GM21381 (cell line): ENCODE data around the gene SAPCD2.

Experiments
- ATAC-seq: cut with Tn5 transposase; IDR thresholded peaks from one replicate; pipeline ENCODE4 v1.9.1; 2021; ENCODE audit warnings: mild to moderate bottlenecking, moderate library complexity; ENCODE audit not compliant: unreplicated experiment

The SAPCD2 gene

GRCh38 chr9:137082222-137082924, 12.0 kb upstream of the SAPCD2 start:
- ATAC-seq, result no peak

GRCh38 chr9:137080260-137081122, 10.1 kb upstream of the SAPCD2 start:
- ATAC-seq, result no peak

GRCh38 chr9:137079401-137079787, 9.0 kb upstream of the SAPCD2 start:
- ATAC-seq, result no peak

- no peak for ATAC-seq
These were observed 8.5 kb upstream of the SAPCD2 start for GRCh38 chr9:137078701-137079400.

- ATAC-seq, result no peak
These were observed 7.7 kb upstream of the SAPCD2 start for GRCh38 chr9:137077758-137078693.

- no peak for ATAC-seq
These were observed 6.8 kb upstream of the SAPCD2 start, which contains the start of gene UAP1L1 for GRCh38 chr9:137077010-137077747. TSS of gene UAP1L1 (plus strand) at chr9:137077517. CDS start at chr9:137077533, 16 bp downstream.

GRCh38 chr9:137076636-137077009, 6.3 kb upstream of the SAPCD2 start:
- ATAC-seq, result no peak

GRCh38 chr9:137075275-137075775, 5.0 kb upstream of the SAPCD2 start:
- ATAC-seq, result no peak

- ATAC-seq, result no peak
These were observed 4.4 kb upstream of the SAPCD2 start for GRCh38 chr9:137074657-137075274.

- ATAC-seq, result no peak
These were observed 3.6 kb upstream of the SAPCD2 start for GRCh38 chr9:137073992-137074399.

GRCh38 chr9:137071282-137071681, 925 bp upstream of the SAPCD2 start:
- ATAC-seq, result no peak

- ATAC-seq, result peak; percentile 7
These were observed 534 bp upstream of the SAPCD2 start for GRCh38 chr9:137070906-137071275.

GRCh38 chr9:137069508-137070091, 757 bp downstream of the SAPCD2 start:
- ATAC-seq, result peak; percentile 6

GRCh38 chr9:137068539-137069507, 1.5 kb downstream of the SAPCD2 start:
- no peak for ATAC-seq

GRCh38 chr9:137067860-137068538, 2.4 kb downstream of the SAPCD2 start:
- ATAC-seq, result no peak

GRCh38 chr9:137066096-137066861, 4.1 kb downstream of the SAPCD2 start:
- no peak for ATAC-seq
